ES-I3 (cell line): ENCODE data around the gene PHACTR4.
"Not testable (repeated sequence)": the region's sequence is repeated elsewhere in the genome, so short reads cannot be mapped to it uniquely, and the experiment has no call there.

ENCODE experiments used
- H3K36me3 ChIP-seq: 2 replicates; pipeline ENCODE4 v1.6.1; 2013; ENCODE audit warnings: mild to moderate bottlenecking, low read length, control low read depth, moderate library complexity; ENCODE audit not compliant: insufficient read depth
- H3K4me1 ChIP-seq: 2 replicates; pipeline ENCODE4 v1.6.1; 2013; ENCODE audit warnings: mild to moderate bottlenecking, control low read depth, low read length; ENCODE audit not compliant: insufficient read depth
- H3K9ac ChIP-seq: 2 replicates; pipeline ENCODE4 v1.6.1; 2013; ENCODE audit warnings: low read depth, mild to moderate bottlenecking, low read length, moderate library complexity
- H3K9me3 ChIP-seq: 2 replicates; pipeline ENCODE4 v1.6.1; 2013; ENCODE audit warnings: mild to moderate bottlenecking, low read length, moderate library complexity; ENCODE audit not compliant: control insufficient read depth, insufficient read depth

PHACTR4 gene

DNA sequence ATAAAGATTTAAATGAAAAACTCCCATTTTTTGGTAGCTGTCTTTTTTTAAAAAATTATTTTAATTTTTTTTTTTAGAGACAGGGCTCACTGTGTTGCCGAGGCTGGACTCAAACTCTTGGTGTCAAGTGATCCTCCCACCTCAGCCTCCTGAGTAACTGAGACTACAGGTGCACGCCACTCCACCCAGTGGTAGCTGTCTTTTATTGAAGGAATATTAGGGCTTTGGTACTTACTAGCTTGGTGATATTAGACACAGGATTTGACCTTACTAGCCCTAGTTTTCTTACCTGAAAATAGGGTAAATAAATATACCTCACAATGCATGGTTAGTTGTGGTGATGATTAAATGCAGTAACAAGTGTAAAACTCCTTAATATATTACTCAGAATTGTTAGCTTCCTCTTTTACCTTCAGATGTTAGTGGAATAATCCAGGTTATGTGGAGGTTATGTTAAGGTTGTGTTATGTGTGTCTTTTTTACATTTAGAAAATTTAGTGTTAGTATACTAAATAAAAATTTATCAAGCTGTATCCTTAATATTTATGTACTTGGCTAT, 66.8 kb downstream of the PHACTR4 start:
- Histone ChIP-seq H3K9me3 (no peaks in the 10 kb centered on the region), H3K36me3 (no peaks in the 10 kb centered on the region), H3K4me1 (peaks cover 14% of the 10 kb centered on the region), H3K9ac (no peak overlapping the region)

DNA sequence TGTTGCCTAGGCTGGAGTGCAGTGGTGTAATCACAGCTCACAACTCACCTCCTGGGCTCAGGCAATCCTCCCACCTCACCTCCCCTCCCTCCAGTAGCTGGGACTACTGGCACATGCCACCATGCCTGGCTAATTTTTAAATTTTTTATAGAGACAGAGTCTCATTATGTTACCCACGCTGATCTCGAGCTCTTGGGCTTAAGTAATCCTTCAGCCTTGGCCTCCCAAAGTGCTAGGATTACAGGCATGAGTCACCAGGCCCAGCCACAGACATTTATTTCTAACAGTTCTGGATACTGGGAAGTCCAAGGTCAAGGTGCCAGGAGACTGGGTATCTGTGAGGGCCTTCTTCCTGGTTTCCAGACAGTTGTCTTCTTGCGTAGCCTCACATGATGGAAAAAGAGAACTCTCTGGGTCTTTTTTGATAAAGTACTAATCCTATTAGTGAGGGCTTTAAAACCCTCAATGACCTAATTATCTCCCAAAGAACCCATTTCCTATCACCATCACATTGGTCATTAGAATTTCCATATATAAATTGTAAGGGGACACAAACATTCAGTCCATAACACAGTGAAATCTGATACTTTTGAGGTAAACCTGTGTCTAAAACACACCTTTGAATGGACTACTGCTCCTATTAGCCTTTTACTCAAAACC, 67.9 kb downstream of the PHACTR4 start:
- Histone ChIP-seq H3K4me1 (peaks cover 14% of the 10 kb centered on the region), H3K9me3 (no peaks in the 10 kb centered on the region), H3K9ac (no peak overlapping the region), H3K36me3 (no peaks in the 10 kb centered on the region)

DNA sequence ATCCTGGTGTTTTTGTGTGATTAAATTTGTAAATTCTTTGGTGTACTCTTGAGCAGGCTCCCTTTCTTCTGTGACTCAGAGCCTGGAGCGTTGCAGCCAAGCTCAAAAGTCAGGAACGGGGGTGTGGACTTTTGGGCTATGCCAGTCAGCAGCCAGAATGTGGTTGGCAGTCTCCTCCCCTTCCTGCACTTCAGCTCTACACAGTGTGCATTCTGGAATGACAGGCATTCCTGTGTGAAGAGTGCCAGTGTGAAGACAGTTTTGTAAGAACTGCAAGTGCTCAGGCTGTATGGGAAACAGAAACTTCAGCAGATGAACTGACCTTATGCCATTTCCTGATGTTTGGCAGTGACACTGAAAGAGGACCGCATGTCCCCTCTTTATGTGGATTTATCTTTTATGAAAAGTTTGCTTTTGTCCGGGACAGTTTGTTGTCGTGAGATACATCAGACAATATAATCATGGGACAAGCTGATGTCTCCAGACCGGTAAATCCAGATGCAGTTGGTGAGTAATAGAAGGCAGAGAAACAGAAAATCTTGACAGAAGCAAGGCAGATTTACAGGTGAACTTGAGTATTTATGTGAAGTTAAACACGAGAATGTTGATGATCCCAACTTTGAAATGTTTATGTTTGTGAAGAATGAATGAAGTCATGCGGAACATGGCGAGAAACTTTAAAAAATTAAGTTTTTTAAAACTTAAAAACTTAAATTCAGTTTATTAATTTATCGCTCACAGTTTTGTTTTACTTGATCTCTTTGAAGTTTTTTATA, 68.6 kb downstream of the PHACTR4 start:
- peaks cover 14% of the 10 kb centered on the region for H3K4me1 ChIP-seq
- H3K36me3 ChIP-seq, result no peaks in the 10 kb centered on the region
- H3K9ac ChIP-seq, result no peak overlapping the region
- no peaks in the 10 kb centered on the region for H3K9me3 ChIP-seq

DNA sequence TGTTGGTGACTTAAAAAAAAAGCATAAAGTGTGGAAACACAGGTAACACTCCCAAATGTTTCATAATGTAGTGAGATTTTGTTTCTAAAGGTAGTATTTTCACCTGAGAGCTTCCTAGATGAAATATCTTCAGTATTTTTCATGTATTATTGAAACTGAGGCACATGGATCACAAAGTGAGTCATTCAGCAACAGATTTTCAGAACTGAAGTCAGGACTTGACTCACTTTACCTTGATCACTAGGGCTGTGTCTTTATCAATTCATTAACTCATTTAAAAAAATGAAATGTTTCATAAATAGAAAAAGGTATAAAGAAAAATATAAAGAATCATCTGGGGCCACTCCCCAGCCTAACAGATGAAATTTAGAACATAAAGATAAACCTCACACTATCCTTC, 69.8 kb downstream of the PHACTR4 start:
- no peaks in the 10 kb centered on the region for H3K36me3 ChIP-seq
- H3K4me1 ChIP-seq, result peaks cover 14% of the 10 kb centered on the region
- no peaks in the 10 kb centered on the region for H3K9me3 ChIP-seq
- H3K9ac ChIP-seq, result no peak overlapping the region

DNA sequence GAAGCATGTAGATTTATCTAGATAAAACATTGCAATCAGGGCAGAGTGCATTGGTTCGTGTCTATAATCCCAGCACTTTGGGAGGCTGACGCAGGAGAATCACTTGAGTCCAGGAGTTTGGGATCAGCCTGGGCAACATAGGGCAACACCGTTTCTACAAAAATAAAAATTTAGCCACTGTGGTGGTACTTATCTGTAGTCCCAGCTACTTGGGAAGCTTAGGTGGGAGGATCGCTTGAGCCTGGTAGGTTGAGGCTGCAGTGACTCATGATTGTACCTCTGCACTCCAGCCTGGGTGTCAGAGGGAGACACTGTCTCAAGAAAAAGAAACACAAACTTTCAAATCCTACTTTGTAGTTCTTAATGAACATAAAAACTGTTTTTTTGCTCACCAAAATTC, 72.1 kb downstream of the PHACTR4 start:
- Histone ChIP-seq H3K9ac (no peak overlapping the region), H3K36me3 (no peaks in the 10 kb centered on the region), H3K9me3 (no peaks in the 10 kb centered on the region), H3K4me1 (peaks cover 14% of the 10 kb centered on the region)

DNA sequence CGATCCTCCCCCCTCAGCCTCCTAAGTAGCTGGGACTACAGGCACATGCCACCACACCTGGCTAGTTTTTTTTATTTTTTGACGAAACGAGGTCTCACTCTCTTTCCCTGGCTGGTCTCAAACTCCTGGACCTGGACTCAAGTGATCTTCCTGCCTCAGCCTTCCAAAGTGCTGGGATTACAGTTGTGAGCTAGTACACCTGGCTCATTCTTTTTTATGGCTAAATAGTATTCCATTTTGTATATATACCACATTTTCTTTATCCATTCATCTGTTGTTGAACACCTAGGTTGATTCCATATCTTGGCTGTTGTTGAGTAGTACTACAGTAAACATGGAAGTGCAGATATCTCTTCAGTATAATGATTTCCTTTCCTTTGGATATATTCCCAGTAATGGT, 74.0 kb downstream of the PHACTR4 start:
- Histone ChIP-seq H3K4me1 (no peaks in the 10 kb centered on the region), H3K9me3 (no peaks in the 10 kb centered on the region), H3K9ac (no peak overlapping the region), H3K36me3 (no peaks in the 10 kb centered on the region)

DNA sequence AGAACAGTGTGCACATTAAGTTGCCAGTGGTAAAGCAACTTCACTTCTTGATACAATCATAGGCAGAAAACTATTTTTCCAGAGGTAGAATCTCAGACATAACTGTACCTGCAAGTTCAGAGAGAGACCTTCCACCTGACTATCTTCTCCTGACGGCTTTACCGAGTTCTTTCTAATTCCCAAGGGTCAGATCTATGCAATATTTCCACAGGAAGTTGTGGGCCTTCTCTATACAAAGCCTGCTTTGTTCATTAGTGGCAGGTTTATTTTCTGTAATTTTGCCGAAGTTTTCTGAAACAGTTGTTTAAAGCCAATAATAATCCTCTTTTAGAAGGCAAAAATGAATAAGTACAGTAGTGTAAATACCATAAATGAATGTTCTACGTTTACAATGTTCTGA, 78.1 kb downstream of the PHACTR4 start:
- Histone ChIP-seq H3K9me3 (no peaks in the 10 kb centered on the region), H3K9ac (no peak overlapping the region)

DNA sequence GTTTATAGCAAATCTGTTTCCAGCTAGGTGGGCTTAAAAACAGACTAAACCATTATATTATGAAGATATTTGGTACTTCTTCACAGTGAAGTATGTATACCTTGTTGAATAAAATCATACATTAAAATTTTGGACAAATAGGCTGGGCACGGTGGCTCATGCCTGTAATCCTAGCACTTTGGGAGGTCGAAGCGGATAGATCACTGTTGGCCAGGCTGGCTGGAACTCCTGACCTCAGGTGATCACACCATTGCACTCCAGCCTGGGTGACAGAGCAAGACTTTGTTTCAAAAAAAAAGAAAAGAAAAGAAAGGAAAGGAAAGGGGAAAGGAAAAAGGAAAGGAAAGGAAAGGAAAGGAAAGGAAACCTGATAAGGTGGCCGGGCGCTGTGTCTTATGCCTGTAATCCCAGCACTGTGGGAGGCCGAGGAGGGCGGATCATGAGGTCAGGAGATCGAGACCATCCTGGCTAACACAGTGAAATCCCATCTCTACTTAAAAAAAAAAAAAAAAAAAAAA, 78.6 kb downstream of the PHACTR4 start:
- H3K9me3 ChIP-seq, H3K36me3 ChIP-seq, H3K9ac ChIP-seq, H3K4me1 ChIP-seq: not testable (repeated sequence)

More for the DNA sequence above, 78.1 kb downstream of the PHACTR4 start:
- H3K4me1 ChIP-seq, result peaks cover 3% of the 10 kb centered on the region; the same call in 1 of the 2 replicates
- H3K36me3 ChIP-seq, result no peaks in the 10 kb centered on the region

DNA sequence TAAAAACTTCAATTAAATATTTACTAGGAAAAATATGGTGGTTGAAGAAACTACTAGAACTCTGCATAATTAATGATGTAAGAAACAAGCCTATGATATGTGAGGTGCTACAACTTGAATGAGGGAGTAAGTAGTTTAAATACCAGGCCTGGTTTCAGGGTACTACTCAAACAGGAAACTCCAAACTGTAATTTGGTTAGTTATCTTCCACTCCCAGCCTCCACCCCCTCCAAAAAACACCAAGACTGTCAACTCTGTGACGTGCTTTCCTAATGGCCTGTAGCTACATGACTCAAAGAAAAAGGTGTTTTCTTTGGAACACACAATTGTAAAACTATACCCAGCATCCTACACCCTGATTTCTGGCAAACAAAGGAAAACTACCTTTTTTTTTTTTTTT, 80.4 kb downstream of the PHACTR4 start:
- Histone ChIP-seq H3K9me3 (no peaks in the 10 kb centered on the region), H3K4me1 (peaks cover 3% of the 10 kb centered on the region; the same call in 1 of the 2 replicates), H3K36me3 (no peaks in the 10 kb centered on the region), H3K9ac (no peak overlapping the region)

DNA sequence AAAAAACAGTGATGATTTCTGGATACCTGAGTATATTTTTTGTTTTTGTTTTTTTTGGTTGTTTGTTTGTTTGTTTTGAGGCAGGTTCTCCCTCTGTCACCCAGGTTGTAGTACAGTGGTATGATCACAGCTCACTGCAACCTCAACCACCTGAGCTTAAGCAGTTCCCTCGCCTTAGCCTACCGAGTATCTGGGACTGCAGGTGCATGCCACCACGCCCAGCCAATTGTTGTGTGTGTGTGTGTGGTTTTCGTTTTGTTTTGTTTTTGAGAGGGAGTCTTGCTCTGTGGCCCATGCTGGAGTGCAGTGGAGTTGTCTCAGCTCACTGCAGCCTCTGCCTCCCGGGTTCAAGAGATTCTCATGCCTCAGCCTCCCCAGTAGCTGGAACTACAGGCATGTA, 81.0 kb downstream of the PHACTR4 start:
- Histone ChIP-seq H3K36me3 (no peaks in the 10 kb centered on the region), H3K4me1 (peaks cover 5% of the 10 kb centered on the region), H3K9ac (no peak overlapping the region), H3K9me3 (no peaks in the 10 kb centered on the region)

DNA sequence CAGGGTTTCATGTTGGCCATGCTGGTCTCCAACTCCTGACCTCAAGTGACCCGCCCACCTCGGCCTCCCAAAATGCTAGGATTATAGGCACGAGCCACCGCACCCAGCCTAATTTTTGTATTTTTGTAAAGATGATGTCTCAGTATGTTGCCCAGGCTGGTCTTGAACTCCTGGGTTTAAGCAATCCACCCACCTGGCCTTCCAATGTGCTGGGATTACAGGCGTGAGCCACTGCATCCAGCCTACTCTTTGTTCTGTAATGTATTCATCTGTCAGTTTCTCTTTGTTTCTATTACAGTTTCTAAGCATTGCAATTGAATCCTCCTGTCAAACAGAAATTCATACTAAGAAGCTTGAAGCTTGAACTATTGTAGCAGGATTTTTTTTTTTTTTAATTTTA, 81.5 kb downstream of the PHACTR4 start:
- no peaks in the 10 kb centered on the region for H3K36me3 ChIP-seq
- no peak overlapping the region for H3K9ac ChIP-seq
- peaks cover 10% of the 10 kb centered on the region for H3K4me1 ChIP-seq
- H3K9me3 ChIP-seq, result no peaks in the 10 kb centered on the region

DNA sequence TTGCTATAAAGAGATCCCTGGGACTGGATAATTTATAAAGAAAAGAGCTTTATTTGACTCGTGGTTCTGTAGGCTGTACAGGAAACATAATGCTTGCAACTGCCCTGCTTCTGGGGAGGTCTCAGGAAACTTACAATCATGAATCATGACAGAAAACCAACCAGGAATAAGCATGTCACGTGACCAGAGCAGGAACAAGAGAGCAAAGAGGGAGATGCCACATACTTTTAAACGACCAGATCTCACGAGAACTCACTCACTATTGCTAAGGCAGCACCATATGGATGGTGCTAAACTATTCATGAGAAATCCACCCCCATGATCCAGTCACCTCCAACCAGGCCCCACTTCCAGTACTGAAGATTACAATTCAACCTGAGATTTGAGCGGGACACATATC, 86.5 kb downstream of the PHACTR4 start:
- Histone ChIP-seq H3K36me3 (no peaks in the 10 kb centered on the region), H3K4me1 (peaks cover 8% of the 10 kb centered on the region), H3K9me3 (no peaks in the 10 kb centered on the region), H3K9ac (no peak overlapping the region)

DNA sequence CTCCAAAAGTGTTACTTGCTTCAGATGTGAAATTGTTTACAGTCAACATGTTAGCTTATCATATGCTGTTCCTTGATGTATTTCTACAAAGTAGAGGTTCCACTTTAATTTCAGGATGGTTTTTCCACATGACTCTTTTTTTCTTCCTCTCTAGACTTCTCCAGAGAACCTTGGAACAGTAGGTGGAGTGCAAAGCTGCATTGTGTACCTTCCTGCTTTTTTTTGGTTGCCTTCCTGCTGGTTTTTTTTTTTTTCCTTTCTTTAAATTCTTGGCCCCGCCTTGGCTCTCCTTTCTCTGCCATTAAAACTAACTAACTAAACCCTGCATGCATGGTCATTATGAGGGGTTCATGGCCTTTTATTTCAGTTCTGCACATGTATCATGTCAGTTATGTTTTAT, 88.1 kb downstream of the PHACTR4 start:
- Histone ChIP-seq H3K36me3 (no peaks in the 10 kb centered on the region), H3K4me1 (peaks cover 8% of the 10 kb centered on the region), H3K9ac (no peak overlapping the region), H3K9me3 (no peaks in the 10 kb centered on the region)

DNA sequence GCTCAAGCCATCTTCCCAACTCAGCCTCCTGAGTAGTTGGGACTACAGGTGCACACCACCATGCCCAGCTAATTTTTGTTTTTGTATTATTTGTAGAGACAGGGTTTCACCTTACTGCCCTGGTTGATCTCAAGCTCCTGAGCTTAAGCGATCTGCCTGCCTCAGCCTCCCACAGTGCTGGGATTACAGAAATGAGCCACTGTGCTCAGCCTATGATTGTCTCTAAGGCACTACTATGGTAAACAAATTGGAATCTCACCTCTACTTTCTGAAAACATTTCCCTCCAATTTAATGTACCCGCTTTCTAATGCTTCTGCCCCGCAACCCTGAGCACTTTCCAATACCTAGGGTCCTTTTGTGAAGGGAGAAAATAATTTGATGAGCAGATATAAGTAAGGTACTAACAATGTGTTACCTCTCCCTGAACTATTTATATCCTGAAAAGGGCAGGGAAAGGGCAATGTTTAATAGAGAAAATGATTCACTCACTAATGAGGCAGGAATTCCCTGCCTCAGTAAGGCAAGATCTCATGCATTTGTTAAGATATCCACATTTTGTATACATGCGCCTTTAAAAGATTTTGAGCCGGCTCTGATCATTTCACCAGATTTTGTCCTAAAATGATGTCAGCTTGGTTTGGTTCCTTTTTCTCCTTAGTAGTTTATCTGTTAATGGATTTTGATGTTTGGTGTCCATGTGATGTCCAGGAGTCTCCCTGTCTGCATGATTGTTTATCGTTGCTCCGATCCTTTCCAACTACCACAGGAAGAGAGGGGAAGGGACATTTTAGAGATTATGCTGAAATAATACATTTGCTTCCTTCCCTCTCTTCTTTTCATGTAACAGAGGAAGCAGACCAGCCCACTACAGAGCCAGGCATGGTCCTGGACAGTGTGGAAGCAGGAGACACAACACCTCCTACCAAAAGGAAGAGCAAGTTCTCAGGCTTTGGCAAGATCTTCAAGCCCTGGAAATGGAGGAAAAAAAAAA, 89.0 kb downstream of the PHACTR4 start:
- Histone ChIP-seq H3K9me3 (no peaks in the 10 kb centered on the region), H3K4me1 (peaks cover 8% of the 10 kb centered on the region), H3K36me3 (no peaks in the 10 kb centered on the region), H3K9ac (no peak overlapping the region)
